NCI-H2029 treated with DMSO at 0.1 percent for 48 hours (cell line): ENCODE results near the gene PCP2.

ENCODE experiments used
- DNase-seq: peaks from one replicate; lab custom pipeline; 2025; lab: John Stamatoyannopoulos, UW

The PCP2 gene

GRCh38 chr19:7638802-7639465, 5.4 kb upstream of the PCP2 start:
- no peak for DNase-seq

- DNase-seq, result no peak
Observed at GRCh38 chr19:7637374-7638256, 4.1 kb upstream of the PCP2 start.

- peak; percentile 59 for DNase-seq
Observed at GRCh38 chr19:7636691-7637373, 3.3 kb upstream of the PCP2 start, which contains the start of gene STXBP2. TSS of gene STXBP2 (plus strand) at chr19:7637110. CDS start at chr19:7637150, 40 bp downstream.

- DNase-seq, result no peak
Observed at GRCh38 chr19:7636317-7636690, 2.8 kb upstream of the PCP2 start.

GRCh38 chr19:7635670-7636069, 2.2 kb upstream of the PCP2 start:
- no peak for DNase-seq

GRCh38 chr19:7632340-7633203, 947 bp downstream of the PCP2 start:
- DNase-seq, result no peak

- no peak for DNase-seq
Observed at GRCh38 chr19:7631577-7631976, 1.9 kb downstream of the PCP2 start.

GRCh38 chr19:7629347-7630054, 4.0 kb downstream of the PCP2 start, which contains the start of the genes PET100 and XAB2:
TSS of gene PET100 (plus strand) at chr19:7629793. CDS start at chr19:7629834, 41 bp downstream.
TSS of gene XAB2 (minus strand) at chr19:7629545. CDS start at chr19:7629527, 18 bp downstream.
- DNase-seq, result peak; percentile 97

GRCh38 chr19:7628589-7629311, 4.8 kb downstream of the PCP2 start:
- DNase-seq, result no peak

- no peak for DNase-seq
Observed at GRCh38 chr19:7627166-7627565, 6.4 kb downstream of the PCP2 start.

GRCh38 chr19:7625763-7626372, 7.7 kb downstream of the PCP2 start:
- no peak for DNase-seq

- no peak for DNase-seq
Observed at GRCh38 chr19:7624810-7625209, 8.7 kb downstream of the PCP2 start.

- DNase-seq, result no peak
Observed at GRCh38 chr19:7623725-7624603, 9.6 kb downstream of the PCP2 start.

GRCh38 chr19:7622933-7623685, 10.4 kb downstream of the PCP2 start:
- no peak for DNase-seq

GRCh38 chr19:7620442-7621412, 12.8 kb downstream of the PCP2 start:
- no peak for DNase-seq

GRCh38 chr19:7619671-7620441, 13.7 kb downstream of the PCP2 start:
- DNase-seq, result no peak
